Measurements from ENCODE around the gene LSM10. TPM values are rescaled to one million over a fixed set of nuclear protein-coding genes. Genes with fewer than 3 reads are reported as not detected.

Gene LSM10
- total and polyA plus RNA-seq, 5 experiments from 2014 or later: 40.8 to 122 (median 118) TPM

- H3K36me3 Mint-ChIP-seq: peaks cover 0 to 51% (median 10%) of the 10 kb centered on the region in 3 donors
- peaks cover 16 to 72% (median 29%) of the 10 kb centered on the region in 4 donors for H3K4me1 Mint-ChIP-seq
- H3K9me3 Mint-ChIP-seq: no peaks in the 10 kb centered on the region
- H3K4me3 Mint-ChIP-seq: no peak overlapping the region
- POLR2A ChIA-PET: interaction anchor here (1.3 kb wide), 1 partner anchor 8 kb away, joined by 5 read pairs; the partner anchor contains the start of gene LSM10
- ATAC-seq: no peak
- H3K27ac Mint-ChIP-seq: peak overlapping the region in 5 of 10 donors; percentile 22 to 73 (median 56)
- DNase-seq: no peak
- H3K27me3 Mint-ChIP-seq: no peaks in the 10 kb centered on the region
Observed at GRCh38 chr1:36389261-36389660, 8.4 kb downstream of the LSM10 start.

GRCh38 chr1:36387141-36387949 is 10.4 kb downstream of the LSM10 start:
- H3K36me3 Mint-ChIP-seq: peaks cover 0 to 37% (median 5%) of the 10 kb centered on the region in 3 donors
- no peaks in the 10 kb centered on the region for H3K27me3 Mint-ChIP-seq
- POLR2A ChIA-PET: interaction anchor here (0.6 to 5.1 kb wide), 8 partner anchors 9 to 238 kb away, joined by 3 to 59 read pairs (median 3); partner anchors contain the start of genes LSM10, OSCP1, THRAP3 and TRAPPC3
- peak overlapping the region in 9 of 10 donors; percentile 95 to 98 (median 96) for H3K27ac Mint-ChIP-seq
- H3K4me3 Mint-ChIP-seq: peak overlapping the region in 3 of 10 donors; percentile 80 to 91 (median 85)
- H3K4me1 Mint-ChIP-seq: peaks cover 25 to 77% (median 43%) of the 10 kb centered on the region in 4 donors
- peak in 1 of 10 donors; percentile 13 for DNase-seq
- no peaks in the 10 kb centered on the region for H3K9me3 Mint-ChIP-seq
- ATAC-seq: no peak

GRCh38 chr1:36386265-36387140 is 11.2 kb downstream of the LSM10 start:
- H3K4me1 Mint-ChIP-seq: peaks cover 29 to 78% (median 47%) of the 10 kb centered on the region in 4 donors
- peak overlapping the region; percentile 80 to 96 (median 90) for H3K4me3 Mint-ChIP-seq
- H3K36me3 Mint-ChIP-seq: peaks cover 0 to 29% (median 5%) of the 10 kb centered on the region in 3 donors
- POLR2A ChIA-PET: interaction anchor here (1.0 to 5.1 kb wide), 8 partner anchors 8 to 237 kb away, joined by 3 to 59 read pairs (median 3); partner anchors contain the start of genes LSM10, OSCP1, THRAP3 and TRAPPC3
- DNase-seq: peak in 8 of 10 donors; percentile 34 to 89 (median 54)
- no peaks in the 10 kb centered on the region for H3K27me3 Mint-ChIP-seq
- no peaks in the 10 kb centered on the region for H3K9me3 Mint-ChIP-seq
- H3K27ac Mint-ChIP-seq: peak overlapping the region; percentile 85 to 98 (median 96)
- peak; percentile 12 to 47 for ATAC-seq

GRCh38 chr1:36385410-36386264 is 12.1 kb downstream of the LSM10 start, which contains the start of gene STK40:
Gene STK40, minus strand, starts transcription at chr1:36385924. Its CDS starts 24,592 bp downstream, at chr1:36361332.
- H3K27ac Mint-ChIP-seq: peak within 1 kb of the TSS; percentile 95 to 98 (median 96)
- H3K4me3 Mint-ChIP-seq: peak within 1 kb of the TSS; percentile 80 to 96 (median 92)
- H3K27me3 Mint-ChIP-seq: no peaks in the 10 kb centered on the region
- H3K36me3 Mint-ChIP-seq: peaks cover 0 to 23% (median 0%) of the 10 kb centered on the region in 3 donors
- no peaks in the 10 kb centered on the region for H3K9me3 Mint-ChIP-seq
- peak; percentile 90 to 93 for ATAC-seq
- peak; percentile 90 to 99 (median 98) for DNase-seq
- H3K4me1 Mint-ChIP-seq: peaks cover 35 to 78% (median 56%) of the 10 kb centered on the region in 4 donors
- POLR2A ChIA-PET: interaction anchor here (0.8 to 5.1 kb wide), 11 partner anchors 7 to 236 kb away, joined by 3 to 59 read pairs (median 4); partner anchors contain the start of genes LSM10, MAP7D1, OSCP1 and THRAP3

GRCh38 chr1:36384542-36385409 is 12.9 kb downstream of the LSM10 start:
- peaks cover 37 to 78% (median 63%) of the 10 kb centered on the region in 4 donors for H3K4me1 Mint-ChIP-seq
- peak overlapping the region; percentile 80 to 96 (median 92) for H3K4me3 Mint-ChIP-seq
- DNase-seq (peak in 8 of 10 donors; percentile 24 to 68 (median 44)), ATAC-seq (peak in 1 of 2 donors; percentile 17)
- peak overlapping the region; percentile 85 to 97 (median 95) for H3K27ac Mint-ChIP-seq
- H3K36me3 Mint-ChIP-seq: peaks cover 0 to 15% (median 0%) of the 10 kb centered on the region in 3 donors
- H3K9me3 Mint-ChIP-seq: no peaks in the 10 kb centered on the region
- POLR2A ChIA-PET: interaction anchor here (0.8 to 5.1 kb wide), 5 partner anchors 14 to 229 kb away, joined by 3 to 59 read pairs (median 5); partner anchors contain the start of genes LSM10 and MAP7D1
- no peaks in the 10 kb centered on the region for H3K27me3 Mint-ChIP-seq

GRCh38 chr1:36383240-36383639 is 14.5 kb downstream of the LSM10 start:
- POLR2A ChIA-PET: interaction anchor here (5.1 kb wide), 1 partner anchor 16 kb away, joined by 59 read pairs; the partner anchor contains the start of gene LSM10
- DNase-seq (no peak), ATAC-seq (no peak)
- H3K4me1 Mint-ChIP-seq: peaks cover 45 to 83% (median 72%) of the 10 kb centered on the region in 4 donors
- peak overlapping the region in 8 of 10 donors; percentile 25 to 85 (median 70) for H3K27ac Mint-ChIP-seq
- H3K4me3 Mint-ChIP-seq: peak overlapping the region in 5 of 10 donors; percentile 12 to 80 (median 35)
- H3K27me3 Mint-ChIP-seq: no peaks in the 10 kb centered on the region
- H3K36me3 Mint-ChIP-seq: peaks cover 0 to 9% (median 2%) of the 10 kb centered on the region in 3 donors
- no peaks in the 10 kb centered on the region for H3K9me3 Mint-ChIP-seq

- Mint-ChIP-seq H3K27ac (peak overlapping the region in 3 of 10 donors; percentile 19 to 44 (median 28)), H3K4me3 (peak overlapping the region in 1 of 10 donors; percentile 8), H3K4me1 (peaks cover 45 to 86% (median 76%) of the 10 kb centered on the region in 4 donors), H3K27me3 (no peaks in the 10 kb centered on the region), H3K9me3 (no peaks in the 10 kb centered on the region), H3K36me3 (peaks cover 0 to 9% (median 2%) of the 10 kb centered on the region in 3 donors)
- no peak for ATAC-seq
- POLR2A ChIA-PET: interaction anchor here (5.1 kb wide), 1 partner anchor 16 kb away, joined by 59 read pairs; the partner anchor contains the start of gene LSM10
- DNase-seq: no peak
Observed at GRCh38 chr1:36382669-36383068, 15.0 kb downstream of the LSM10 start.

GRCh38 chr1:36382231-36382630 is 15.5 kb downstream of the LSM10 start:
- no peaks in the 10 kb centered on the region for H3K27me3 Mint-ChIP-seq
- POLR2A ChIA-PET: no interaction called here
- no peak for ATAC-seq

GRCh38 chr1:36381405-36381804 is 16.3 kb downstream of the LSM10 start:
- H3K4me3 Mint-ChIP-seq: no peak overlapping the region
- POLR2A ChIA-PET: no interaction called here
- peak overlapping the region in 8 of 10 donors; percentile 9 to 86 (median 77) for H3K27ac Mint-ChIP-seq
- peaks cover 0 to 9% (median 2%) of the 10 kb centered on the region in 3 donors for H3K36me3 Mint-ChIP-seq
- ATAC-seq: no peak
- no peaks in the 10 kb centered on the region for H3K9me3 Mint-ChIP-seq
- H3K27me3 Mint-ChIP-seq: no peaks in the 10 kb centered on the region
- peaks cover 41 to 78% (median 75%) of the 10 kb centered on the region in 4 donors for H3K4me1 Mint-ChIP-seq
- peak in 1 of 10 donors; percentile 3 for DNase-seq

More at GRCh38 chr1:36382231-36382630, 15.5 kb downstream of the LSM10 start:
- Mint-ChIP-seq H3K4me1 (peaks cover 42 to 85% (median 79%) of the 10 kb centered on the region in 4 donors), H3K4me3 (peak overlapping the region in 1 of 10 donors; percentile 19), H3K27ac (peak overlapping the region in 7 of 10 donors; percentile 8 to 86 (median 27)), H3K9me3 (no peaks in the 10 kb centered on the region), H3K36me3 (peaks cover 0 to 9% (median 2%) of the 10 kb centered on the region in 3 donors)
- DNase-seq: no peak

- POLR2A ChIA-PET: interaction anchor here (0.6 kb wide), 2 partner anchors 70 to 159 kb away, joined by 3 to 4 read pairs; no protein-coding TSS in a partner anchor
- Mint-ChIP-seq H3K4me3 (peak overlapping the region in 1 of 10 donors; percentile 19), H3K36me3 (peaks cover 0 to 12% (median 2%) of the 10 kb centered on the region in 3 donors), H3K9me3 (no peaks in the 10 kb centered on the region), H3K27me3 (no peaks in the 10 kb centered on the region), H3K27ac (peak overlapping the region; percentile 33 to 85 (median 74)), H3K4me1 (peaks cover 36 to 82% (median 75%) of the 10 kb centered on the region in 4 donors)
- DNase-seq (peak in 1 of 10 donors; percentile 30), ATAC-seq (no peak)
Observed at GRCh38 chr1:36380782-36381181, 16.9 kb downstream of the LSM10 start.
